ENCODE measurements around the gene S1PR5.

- TF ChIP-seq FOXM1 (IDR thresholded peaks at IDR 0.05; ENCODE audit: borderline replicate concordance) (peak; percentile 64; the same call in 1 of the 2 replicates), SP1 (IDR thresholded peaks at IDR 0.05) (no peak), ZNF384 (IDR thresholded peaks at IDR 0.05) (no peak), PKNOX1 (IDR thresholded peaks at IDR 0.05) (no peak), FOXK2 (IDR thresholded peaks at IDR 0.05) (no peak), HDGF (IDR thresholded peaks at IDR 0.05; ENCODE audit: borderline replicate concordance) (no peak)
Measured at GRCh38 chr19:10565567-10566407, 48.5 kb upstream of the S1PR5 start, which contains the start of gene KRI1.

All from HEK293T (cell line).